WTC11 (cell line): ENCODE measurements around the gene FEV. TPM values are rescaled to one million over a fixed set of nuclear protein-coding genes. Genes with fewer than 3 reads are reported as not detected.

Experiments used
- ATAC-seq: fragments of 200-7000 bp; cut with Tn5 transposase; 2 replicates; pipeline ENCODE4 v1.10.0; 2021; ENCODE audit warnings: mild to moderate bottlenecking, moderate library complexity
- CTCF ChIA-PET: fragments of 300-600 bp; sonication (Branson Sonifier 250); formaldehyde crosslinking; loops from one replicate; lab custom pipeline; 2021; ENCODE audit warnings: antibody characterized with exemption; lab: Charles Lee
- POLR2A ChIA-PET: fragments of 350-600 bp; sonication (Branson Sonifier 250); formaldehyde crosslinking; loops from one replicate; lab custom pipeline; 2021; ENCODE audit warnings: antibody characterized with exemption; lab: Charles Lee
- DNase-seq: peaks from one replicate; pipeline ENCODE4 v3.0.0; 2021; ENCODE audit warnings: low spot score
- H3K27ac Mint-ChIP-seq: 2 replicates; pipeline ENCODE4 v1.8.0; 2021; ENCODE audit warnings: mixed read lengths
- H3K27me3 Mint-ChIP-seq: 2 replicates; pipeline ENCODE4 v1.8.0; 2021; ENCODE audit warnings: low read depth, mild to moderate bottlenecking, moderate library complexity, mixed read lengths
- H3K36me3 Mint-ChIP-seq: 2 replicates; pipeline ENCODE4 v1.8.0; 2021; ENCODE audit warnings: mixed read lengths
- H3K4me1 Mint-ChIP-seq: 2 replicates; pipeline ENCODE4 v1.8.0; 2022; ENCODE audit warnings: mixed read lengths
- H3K4me3 Mint-ChIP-seq: 2 replicates; pipeline ENCODE4 v1.8.0; 2021; ENCODE audit warnings: mild to moderate bottlenecking, moderate library complexity, mixed read lengths
- H3K9me3 Mint-ChIP-seq: 2 replicates; pipeline ENCODE4 v1.8.0; 2021; ENCODE audit warnings: mixed read lengths
- ATF6 ChIP-seq: sonication (generic); formaldehyde crosslinking; IDR thresholded peaks from 2 replicates; pipeline ENCODE4 v1.8.1; 2023; ENCODE audit warnings: mild to moderate bottlenecking, missing genetic modification reagents
- CREM ChIP-seq: sonication (generic); formaldehyde crosslinking; IDR thresholded peaks from 2 replicates; pipeline ENCODE4 v1.8.1; 2022; ENCODE audit warnings: mild to moderate bottlenecking, missing genetic modification reagents, moderate library complexity
- ELF4 ChIP-seq: sonication (generic); formaldehyde crosslinking; IDR thresholded peaks from 2 replicates; pipeline ENCODE4 v1.8.1; 2022; ENCODE audit warnings: low read depth, mild to moderate bottlenecking, moderate library complexity, missing genetic modification reagents
- ESRRA ChIP-seq: sonication (generic); formaldehyde crosslinking; IDR thresholded peaks from 2 replicates; pipeline ENCODE4 v1.8.1; 2022; ENCODE audit warnings: mild to moderate bottlenecking, missing genetic modification reagents, borderline replicate concordance
- FOXJ3 ChIP-seq: sonication (generic); formaldehyde crosslinking; IDR thresholded peaks from 2 replicates; pipeline ENCODE4 v1.9.0; 2021; ENCODE audit warnings: missing genetic modification reagents, mild to moderate bottlenecking, borderline replicate concordance
- GRHL2 ChIP-seq: fragments of 250-450 bp; sonication (Bioruptor Pico); IDR thresholded peaks from 2 replicates; pipeline ENCODE4 v1.8.0; 2022; ENCODE audit warnings: mild to moderate bottlenecking, moderate library complexity; ENCODE audit not compliant: insufficient replicate concordance, severe bottlenecking
- JAZF1 ChIP-seq: fragments of 250-450 bp; sonication (Bioruptor Pico); IDR thresholded peaks from 2 replicates; pipeline ENCODE4 v1.9.0; 2021; ENCODE audit warnings: moderate library complexity, mild to moderate bottlenecking, inconsistent platforms
- MYBL2 ChIP-seq: sonication (generic); formaldehyde crosslinking; IDR thresholded peaks from 2 replicates; pipeline ENCODE4 v1.8.1; 2023; ENCODE audit warnings: mild to moderate bottlenecking, moderate library complexity, missing genetic modification reagents
- NR3C1 ChIP-seq: sonication (generic); formaldehyde crosslinking; conservative IDR thresholded peaks from 2 replicates; pipeline ENCODE4 v1.8.1; 2023; ENCODE audit warnings: low read depth, mild to moderate bottlenecking, missing genetic modification reagents
- RORB ChIP-seq: fragments of 250-450 bp; sonication (Bioruptor Pico); IDR thresholded peaks from 2 replicates; pipeline ENCODE4 v1.9.0; 2021; ENCODE audit warnings: mild to moderate bottlenecking
- SMAD3 ChIP-seq: sonication (generic); formaldehyde crosslinking; IDR thresholded peaks from 2 replicates; pipeline ENCODE4 v1.8.0; 2022; ENCODE audit warnings: missing genetic modification reagents, mild to moderate bottlenecking, borderline replicate concordance
- SMAD4 ChIP-seq: sonication (generic); formaldehyde crosslinking; IDR thresholded peaks from 2 replicates; pipeline ENCODE4 v1.8.0; 2022; ENCODE audit warnings: mild to moderate bottlenecking, missing genetic modification reagents
- SOX15 ChIP-seq: fragments of 250-450 bp; sonication (Bioruptor Pico); IDR thresholded peaks from 2 replicates; pipeline ENCODE4 v1.9.0; 2021; ENCODE audit warnings: mild to moderate bottlenecking
- ZMAT4 ChIP-seq: fragments of 250-450 bp; sonication (Bioruptor Pico); IDR thresholded peaks from 2 replicates; pipeline ENCODE4 v1.9.0; 2021; ENCODE audit warnings: mild to moderate bottlenecking
- ZNF219 ChIP-seq: sonication (generic); formaldehyde crosslinking; IDR thresholded peaks from 2 replicates; pipeline ENCODE4 v1.8.0; 2023; ENCODE audit warnings: missing genetic modification reagents, mild to moderate bottlenecking, borderline replicate concordance
- ZNF396 ChIP-seq: fragments of 250-450 bp; sonication (Bioruptor Pico); IDR thresholded peaks from 2 replicates; pipeline ENCODE4 v1.8.0; 2021; ENCODE audit warnings: mild to moderate bottlenecking, moderate library complexity, borderline replicate concordance
- ZNF416 ChIP-seq: fragments of 250-450 bp; sonication (Bioruptor Pico); IDR thresholded peaks from 2 replicates; pipeline ENCODE4 v1.9.0; 2021; ENCODE audit warnings: mild to moderate bottlenecking, inconsistent platforms
- total RNA-seq: library from RNA; stranded (reverse); gene quantifications from 3 replicates; pipeline ENCODE4 v1.2.3, GENCODE V29; 2021
- TF ChIP-seq, protein P1 (sequence below): fragments of 250-450 bp; sonication (Bioruptor Pico); IDR thresholded peaks from 2 replicates; pipeline ENCODE4 v1.9.0; 2021; ENCODE audit warnings: mild to moderate bottlenecking
- TF ChIP-seq, protein P2 (sequence below): sonication (generic); formaldehyde crosslinking; IDR thresholded peaks from 2 replicates; pipeline ENCODE4 v1.8.0; 2023; ENCODE audit warnings: mild to moderate bottlenecking, missing genetic modification reagents
- TF ChIP-seq, protein P3 (sequence below): sonication (generic); formaldehyde crosslinking; IDR thresholded peaks from 2 replicates; pipeline ENCODE4 v1.8.0; 2022; ENCODE audit warnings: mild to moderate bottlenecking, missing genetic modification reagents
- TF ChIP-seq, protein P4 (sequence below): sonication (generic); formaldehyde crosslinking; IDR thresholded peaks from 2 replicates; pipeline ENCODE4 v1.8.1; 2023; ENCODE audit warnings: mild to moderate bottlenecking, missing genetic modification reagents

FEV gene
- total RNA-seq, 1 experiment from 2014 or later: not detected

- CTCF ChIA-PET: interaction anchor here (0.9 to 5.7 kb wide), 11 partner anchors 12 to 129 kb away, joined by 3 to 158 read pairs (median 40); partner anchors contain the start of genes CDK5R2, CRYBA2, IHH and WNT10A
- peak overlapping the region; percentile 31; the same call in 1 of the 2 replicates for H3K4me3 Mint-ChIP-seq
- no peak for TF ChIP-seq ZNF416 (CRISPR knock-in tag)
- TF ChIP-seq, protein P1, sequence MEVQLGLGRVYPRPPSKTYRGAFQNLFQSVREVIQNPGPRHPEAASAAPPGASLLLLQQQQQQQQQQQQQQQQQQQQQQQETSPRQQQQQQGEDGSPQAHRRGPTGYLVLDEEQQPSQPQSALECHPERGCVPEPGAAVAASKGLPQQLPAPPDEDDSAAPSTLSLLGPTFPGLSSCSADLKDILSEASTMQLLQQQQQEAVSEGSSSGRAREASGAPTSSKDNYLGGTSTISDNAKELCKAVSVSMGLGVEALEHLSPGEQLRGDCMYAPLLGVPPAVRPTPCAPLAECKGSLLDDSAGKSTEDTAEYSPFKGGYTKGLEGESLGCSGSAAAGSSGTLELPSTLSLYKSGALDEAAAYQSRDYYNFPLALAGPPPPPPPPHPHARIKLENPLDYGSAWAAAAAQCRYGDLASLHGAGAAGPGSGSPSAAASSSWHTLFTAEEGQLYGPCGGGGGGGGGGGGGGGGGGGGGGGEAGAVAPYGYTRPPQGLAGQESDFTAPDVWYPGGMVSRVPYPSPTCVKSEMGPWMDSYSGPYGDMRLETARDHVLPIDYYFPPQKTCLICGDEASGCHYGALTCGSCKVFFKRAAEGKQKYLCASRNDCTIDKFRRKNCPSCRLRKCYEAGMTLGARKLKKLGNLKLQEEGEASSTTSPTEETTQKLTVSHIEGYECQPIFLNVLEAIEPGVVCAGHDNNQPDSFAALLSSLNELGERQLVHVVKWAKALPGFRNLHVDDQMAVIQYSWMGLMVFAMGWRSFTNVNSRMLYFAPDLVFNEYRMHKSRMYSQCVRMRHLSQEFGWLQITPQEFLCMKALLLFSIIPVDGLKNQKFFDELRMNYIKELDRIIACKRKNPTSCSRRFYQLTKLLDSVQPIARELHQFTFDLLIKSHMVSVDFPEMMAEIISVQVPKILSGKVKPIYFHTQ (CRISPR knock-in tag): no peak
- TF ChIP-seq SMAD3 (CRISPR knock-in tag): no peak
- no peak for TF ChIP-seq SOX15 (CRISPR knock-in tag)
- no peak for TF ChIP-seq CREM (CRISPR knock-in tag)
- TF ChIP-seq NR3C1 (CRISPR knock-in tag): no peak
- TF ChIP-seq, protein P2, sequence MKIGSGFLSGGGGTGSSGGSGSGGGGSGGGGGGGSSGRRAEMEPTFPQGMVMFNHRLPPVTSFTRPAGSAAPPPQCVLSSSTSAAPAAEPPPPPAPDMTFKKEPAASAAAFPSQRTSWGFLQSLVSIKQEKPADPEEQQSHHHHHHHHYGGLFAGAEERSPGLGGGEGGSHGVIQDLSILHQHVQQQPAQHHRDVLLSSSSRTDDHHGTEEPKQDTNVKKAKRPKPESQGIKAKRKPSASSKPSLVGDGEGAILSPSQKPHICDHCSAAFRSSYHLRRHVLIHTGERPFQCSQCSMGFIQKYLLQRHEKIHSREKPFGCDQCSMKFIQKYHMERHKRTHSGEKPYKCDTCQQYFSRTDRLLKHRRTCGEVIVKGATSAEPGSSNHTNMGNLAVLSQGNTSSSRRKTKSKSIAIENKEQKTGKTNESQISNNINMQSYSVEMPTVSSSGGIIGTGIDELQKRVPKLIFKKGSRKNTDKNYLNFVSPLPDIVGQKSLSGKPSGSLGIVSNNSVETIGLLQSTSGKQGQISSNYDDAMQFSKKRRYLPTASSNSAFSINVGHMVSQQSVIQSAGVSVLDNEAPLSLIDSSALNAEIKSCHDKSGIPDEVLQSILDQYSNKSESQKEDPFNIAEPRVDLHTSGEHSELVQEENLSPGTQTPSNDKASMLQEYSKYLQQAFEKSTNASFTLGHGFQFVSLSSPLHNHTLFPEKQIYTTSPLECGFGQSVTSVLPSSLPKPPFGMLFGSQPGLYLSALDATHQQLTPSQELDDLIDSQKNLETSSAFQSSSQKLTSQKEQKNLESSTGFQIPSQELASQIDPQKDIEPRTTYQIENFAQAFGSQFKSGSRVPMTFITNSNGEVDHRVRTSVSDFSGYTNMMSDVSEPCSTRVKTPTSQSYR (CRISPR knock-in tag): no peak
- no peak for TF ChIP-seq ESRRA (CRISPR knock-in tag)
- TF ChIP-seq ZMAT4 (CRISPR knock-in tag): no peak
- TF ChIP-seq, protein P3, sequence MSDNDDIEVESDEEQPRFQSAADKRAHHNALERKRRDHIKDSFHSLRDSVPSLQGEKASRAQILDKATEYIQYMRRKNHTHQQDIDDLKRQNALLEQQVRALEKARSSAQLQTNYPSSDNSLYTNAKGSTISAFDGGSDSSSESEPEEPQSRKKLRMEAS (CRISPR knock-in tag): no peak
- TF ChIP-seq RORB (CRISPR knock-in tag): no peak
- no peak for TF ChIP-seq FOXJ3 (CRISPR knock-in tag)
- TF ChIP-seq SMAD4 (CRISPR knock-in tag): no peak
- no peaks in the 10 kb centered on the region for H3K36me3 Mint-ChIP-seq
- H3K27me3 Mint-ChIP-seq: peaks cover 98% of the 10 kb centered on the region
- POLR2A ChIA-PET: no interaction called here
- ATAC-seq: no peak
- no peak overlapping the region for H3K27ac Mint-ChIP-seq
- H3K4me1 Mint-ChIP-seq: peaks cover 29% of the 10 kb centered on the region
- H3K9me3 Mint-ChIP-seq: no peaks in the 10 kb centered on the region
- no peak for DNase-seq
These were observed 2.3 kb downstream of the FEV start for GRCh38 chr2:218982586-218983262.

GRCh38 chr2:218981881-218982585 lies 3.0 kb downstream of the FEV start:
- CTCF ChIA-PET: interaction anchor here (0.8 to 5.7 kb wide), 20 partner anchors 12 to 172 kb away, joined by 3 to 158 read pairs (median 7); partner anchors contain the start of genes CDK5R2, CRYBA2, IHH and WNT10A
- DNase-seq (peak; percentile 55), ATAC-seq (no peak; the same call in 1 of the 2 replicates)
- no peak overlapping the region for H3K27ac Mint-ChIP-seq
- peak overlapping the region; percentile 31 for H3K4me3 Mint-ChIP-seq
- POLR2A ChIA-PET: interaction anchor here (0.5 kb wide), 1 partner anchor 1494 kb away, joined by 3 read pairs; no protein-coding TSS in a partner anchor
- H3K9me3 Mint-ChIP-seq: no peaks in the 10 kb centered on the region
- no peaks in the 10 kb centered on the region for H3K36me3 Mint-ChIP-seq
- peaks cover 98% of the 10 kb centered on the region for H3K27me3 Mint-ChIP-seq
- TF ChIP-seq ZNF396 (CRISPR knock-in tag) (no peak), ATF6 (CRISPR knock-in tag) (no peak), MYBL2 (no peak), ZNF219 (no peak), GRHL2 (CRISPR knock-in tag) (no peak), ELF4 (no peak), JAZF1 (CRISPR knock-in tag) (no peak)
- TF ChIP-seq, protein P4, sequence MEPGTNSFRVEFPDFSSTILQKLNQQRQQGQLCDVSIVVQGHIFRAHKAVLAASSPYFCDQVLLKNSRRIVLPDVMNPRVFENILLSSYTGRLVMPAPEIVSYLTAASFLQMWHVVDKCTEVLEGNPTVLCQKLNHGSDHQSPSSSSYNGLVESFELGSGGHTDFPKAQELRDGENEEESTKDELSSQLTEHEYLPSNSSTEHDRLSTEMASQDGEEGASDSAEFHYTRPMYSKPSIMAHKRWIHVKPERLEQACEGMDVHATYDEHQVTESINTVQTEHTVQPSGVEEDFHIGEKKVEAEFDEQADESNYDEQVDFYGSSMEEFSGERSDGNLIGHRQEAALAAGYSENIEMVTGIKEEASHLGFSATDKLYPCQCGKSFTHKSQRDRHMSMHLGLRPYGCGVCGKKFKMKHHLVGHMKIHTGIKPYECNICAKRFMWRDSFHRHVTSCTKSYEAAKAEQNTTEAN (CRISPR knock-in tag): no peak
- H3K4me1 Mint-ChIP-seq: peaks cover 29% of the 10 kb centered on the region
